PC-3 (cell line): Measurements from ENCODE around the gene PCDHGA10.
"Not testable (repeated sequence)": the region's sequence is repeated elsewhere in the genome, so short reads cannot be mapped to it uniquely, and the experiment has no call there.

Experiments used
- CTCF ChIP-seq: fragments of 300-600 bp; sonication (generic); conservative IDR thresholded peaks from 2 replicates; pipeline ENCODE4 v1.5.1; 2017; ENCODE audit warnings: antibody characterized with exemption, low read depth, mild to moderate bottlenecking, low read length
- EZH2phosphoT487 ChIP-seq: fragments of 300-600 bp; sonication (generic); IDR thresholded peaks from 2 replicates; pipeline ENCODE4 v1.6.1; 2018; ENCODE audit warnings: mild to moderate bottlenecking, antibody characterized with exemption, low read length, borderline replicate concordance

GRCh38 chr5:141432726-141433125 lies 19.9 kb downstream of the PCDHGA10 start:
- not testable (repeated sequence) for TF ChIP-seq CTCF, EZH2phosphoT487
